T-helper 1 cell (primary cell): ENCODE measurements around the gene KLK2.

Source experiments
- DNase-seq, 5 donors: peaks; one replicate each; pipeline ENCODE4 v3.0.0-alpha.2; 2012 to 2020

KLK2 gene

GRCh38 chr19:50925734-50926133 lies 52.5 kb downstream of the KLK2 start:
- DNase-seq: no peak

- no peak for DNase-seq
Observed at GRCh38 chr19:50926144-50926543, 52.9 kb downstream of the KLK2 start.

- DNase-seq: no peak
Observed at GRCh38 chr19:50928831-50929230, 55.6 kb downstream of the KLK2 start.
